Colon (tissue), 2 donors: ENCODE measurements around the gene NID1.
"Not testable (repeated sequence)": the region's sequence is repeated elsewhere in the genome, so short reads cannot be mapped to it uniquely, and the experiment has no call there.

Source experiments
- FAIRE-seq: peaks from 2 replicates; lab custom pipeline; 2012; peaks lifted over from hg19 to GRCh38; lab: Jason Lieb, UNC
- donor health status: control.
- donor health status: control.

NID1 gene

DNA sequence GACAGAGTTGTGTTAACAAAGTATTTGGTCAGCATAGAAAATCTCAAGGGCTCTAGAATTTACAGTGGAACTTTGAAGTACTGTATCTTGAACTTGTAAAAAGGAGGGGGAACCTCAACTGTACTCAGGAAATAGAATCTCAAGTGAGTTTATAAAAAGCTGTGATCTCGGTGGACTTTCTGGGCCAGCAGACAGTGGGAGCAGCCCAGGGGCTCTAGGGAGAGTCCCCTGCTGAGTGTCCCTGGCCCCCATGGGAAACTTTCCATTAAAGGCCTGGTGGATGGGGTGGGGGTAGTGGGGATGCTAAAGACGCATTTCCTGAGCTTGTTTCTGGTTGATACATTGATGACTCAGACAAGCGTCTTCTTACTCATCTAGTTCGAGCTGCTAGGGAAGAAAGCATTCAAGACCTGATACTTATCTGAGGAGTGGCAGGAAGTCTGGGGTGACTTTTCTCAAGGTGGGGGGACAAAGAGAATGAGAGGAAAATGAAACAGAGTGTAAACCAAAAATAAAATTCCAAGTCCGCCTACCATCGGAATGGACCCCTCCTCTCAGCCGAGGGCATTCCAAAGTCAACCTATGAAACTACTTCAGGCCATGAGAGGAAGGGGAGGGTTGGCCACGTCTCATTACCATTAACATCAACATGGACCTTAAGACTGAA is 65.5 kb downstream of the NID1 start:
- no peak for FAIRE-seq

DNA sequence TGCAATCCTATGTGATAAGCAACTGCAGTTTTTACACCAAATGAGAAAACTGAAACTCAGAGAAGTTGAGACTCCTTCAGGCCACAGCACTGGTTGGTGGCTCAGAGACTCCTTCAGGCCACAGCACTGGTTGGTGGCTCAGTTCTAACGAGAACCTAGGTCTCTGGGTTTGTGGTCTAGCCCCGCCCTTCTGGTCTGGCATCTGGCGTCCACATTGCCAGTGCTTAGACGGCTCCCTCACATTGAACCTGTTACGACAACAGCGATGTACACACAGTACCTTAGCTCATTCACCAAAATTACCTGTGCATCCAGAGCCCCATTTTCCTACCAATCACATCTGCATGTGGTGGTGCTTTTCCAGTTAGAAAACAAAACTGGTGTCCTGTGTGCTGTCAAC is 66.1 kb downstream of the NID1 start:
- FAIRE-seq = no peak

DNA sequence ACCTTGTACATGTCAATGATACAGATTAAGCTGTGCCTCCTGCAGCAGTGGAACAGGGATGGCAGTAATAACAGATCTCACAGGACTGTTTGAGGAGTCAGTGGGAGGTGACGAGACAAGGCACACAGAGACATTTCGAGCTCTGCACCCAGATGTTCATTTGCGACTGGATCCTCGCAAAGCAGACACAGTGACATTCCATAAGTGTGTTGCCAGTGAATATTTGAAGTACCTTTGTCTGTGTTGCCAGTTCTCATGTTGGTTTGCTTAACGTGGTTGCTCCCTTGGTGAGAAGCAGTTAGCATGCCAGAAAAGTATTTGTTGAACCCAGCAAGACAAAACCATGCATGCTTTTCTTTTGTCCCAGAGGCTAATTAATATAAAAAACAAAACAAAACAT is 67.0 kb downstream of the NID1 start:
- no peak for FAIRE-seq

DNA sequence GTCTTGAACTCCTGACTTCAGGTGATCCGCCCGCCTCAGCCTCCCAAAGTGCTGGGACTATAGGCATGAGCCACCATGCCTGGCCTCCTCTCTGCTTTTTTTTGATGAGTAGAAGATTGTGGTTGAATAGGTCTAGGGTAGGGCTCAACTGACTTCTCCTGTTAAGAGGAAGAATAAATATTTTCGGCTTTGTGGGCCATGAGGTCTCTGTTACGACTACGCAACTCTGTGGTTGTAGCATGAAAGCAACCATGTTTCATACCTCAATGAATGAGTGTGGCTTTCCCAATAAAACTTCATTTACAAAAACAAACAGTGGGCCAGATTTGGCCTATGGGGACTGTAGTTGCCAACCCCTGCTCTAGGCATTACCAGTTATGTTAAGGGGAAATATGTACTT is 67.8 kb downstream of the NID1 start:
- FAIRE-seq = no peak

DNA sequence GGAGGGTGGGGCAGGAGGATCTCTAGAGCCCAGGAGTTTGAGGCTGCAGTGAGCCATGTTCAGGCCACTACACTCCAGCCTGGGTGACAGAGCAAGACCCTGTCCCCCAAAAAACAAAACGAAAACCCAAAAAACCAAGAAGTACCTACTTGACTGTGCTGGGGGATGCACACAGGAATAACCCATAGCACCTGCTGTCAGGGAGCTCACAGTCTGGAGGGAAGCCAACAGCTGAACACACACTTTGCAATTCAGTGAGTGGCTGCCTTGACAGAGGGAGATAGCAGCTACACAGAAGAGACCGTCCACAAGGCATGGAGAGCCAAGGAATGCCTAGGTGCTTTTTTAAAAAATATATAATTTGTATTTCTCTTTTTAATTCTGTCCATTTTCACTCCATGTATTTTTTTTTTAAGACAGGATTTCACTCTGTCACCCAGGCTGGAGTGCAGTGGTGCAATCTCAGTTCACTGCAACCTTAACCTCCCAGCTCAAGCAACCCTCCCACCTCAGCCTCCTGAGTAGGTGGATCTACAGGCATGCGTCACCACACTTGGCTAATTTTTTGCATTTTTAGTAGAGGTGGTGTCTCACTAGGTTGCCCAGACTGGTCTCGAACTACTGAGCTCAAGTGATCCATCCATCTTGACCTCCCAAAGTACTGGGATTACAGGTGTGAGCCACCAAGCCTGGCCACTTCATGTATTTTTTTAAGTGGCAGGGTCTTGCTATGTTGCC is 68.7 kb downstream of the NID1 start:
- FAIRE-seq = no peak

DNA sequence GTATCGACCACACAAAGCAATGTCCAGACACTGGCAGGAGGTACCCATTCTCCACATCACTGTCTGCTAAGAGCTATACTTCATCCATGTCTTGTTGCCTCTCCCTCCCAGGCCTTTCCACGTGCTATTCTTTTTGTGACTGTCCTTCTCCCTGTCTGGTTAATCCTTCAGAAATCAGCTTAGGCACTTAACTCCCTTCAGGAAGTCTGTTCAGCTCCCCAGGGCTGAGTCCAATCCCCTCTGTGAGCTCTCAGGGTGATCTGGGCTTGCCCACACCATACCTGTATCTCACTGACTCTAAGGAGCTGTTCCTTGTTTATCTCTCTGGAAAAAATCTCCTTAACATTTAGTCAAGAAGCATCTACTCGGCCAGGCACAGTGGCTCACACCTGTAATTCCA is 69.4 kb downstream of the NID1 start:
- no peak for FAIRE-seq

DNA sequence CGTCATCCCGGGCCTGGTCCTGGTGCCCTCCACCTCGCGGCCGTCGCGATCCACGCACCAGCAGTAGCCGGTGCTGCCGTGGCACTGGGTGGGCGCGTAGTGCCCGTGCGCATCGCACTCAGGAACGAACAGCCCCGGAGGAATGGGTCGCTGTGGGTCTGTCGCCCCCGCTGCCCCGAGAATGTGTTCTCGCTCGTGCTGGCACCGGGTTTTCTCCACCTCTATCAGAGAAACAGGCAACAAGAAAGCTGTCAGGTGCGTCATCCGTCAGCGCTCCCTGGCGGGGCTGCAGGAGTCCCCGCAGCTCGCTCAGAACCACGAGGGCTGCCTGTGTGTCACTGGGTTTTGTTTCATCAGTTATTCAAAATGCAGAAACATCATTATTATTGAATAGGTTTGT is 71.2 kb downstream of the NID1 start:
- FAIRE-seq = no peak

DNA sequence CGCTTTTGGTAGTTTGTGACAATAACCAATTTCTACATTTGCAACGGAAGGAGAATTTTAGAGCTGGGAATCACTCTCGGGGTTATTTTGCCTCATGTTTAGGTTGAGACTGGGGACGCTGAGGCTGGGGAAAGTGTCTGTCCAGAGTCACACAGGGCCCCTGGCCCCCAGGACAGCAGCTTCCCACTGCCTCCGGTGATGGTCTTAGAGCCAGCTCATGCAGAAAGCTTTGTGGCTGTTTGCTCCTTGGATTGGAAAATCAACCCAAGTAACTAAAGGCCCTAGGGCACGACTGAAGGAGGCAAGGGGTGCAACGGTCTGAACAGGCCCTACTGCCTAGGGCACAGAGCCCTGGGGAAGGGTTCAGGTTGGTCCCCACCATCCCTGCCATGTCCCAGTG is 72.0 kb downstream of the NID1 start:
- FAIRE-seq = no peak

DNA sequence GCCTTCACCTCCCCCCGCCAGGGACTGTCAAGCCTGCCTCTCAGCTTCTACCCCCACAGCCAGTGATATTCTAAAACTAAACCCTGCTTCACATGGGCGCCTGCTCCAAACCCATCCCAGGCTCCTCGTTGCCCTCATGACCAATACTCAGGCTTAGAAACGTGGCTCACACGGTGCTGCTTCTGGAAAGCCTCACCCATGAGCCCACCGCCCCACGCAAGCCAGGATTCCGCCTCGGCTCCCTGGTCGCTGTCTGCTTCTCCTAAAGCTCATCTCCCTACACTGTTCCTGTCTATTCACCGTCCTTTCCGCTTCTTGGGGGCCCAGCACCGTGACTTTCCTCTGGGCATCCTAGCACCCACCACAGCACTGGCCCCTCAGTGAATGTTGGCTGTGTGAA is 72.5 kb downstream of the NID1 start:
- FAIRE-seq = no peak

DNA sequence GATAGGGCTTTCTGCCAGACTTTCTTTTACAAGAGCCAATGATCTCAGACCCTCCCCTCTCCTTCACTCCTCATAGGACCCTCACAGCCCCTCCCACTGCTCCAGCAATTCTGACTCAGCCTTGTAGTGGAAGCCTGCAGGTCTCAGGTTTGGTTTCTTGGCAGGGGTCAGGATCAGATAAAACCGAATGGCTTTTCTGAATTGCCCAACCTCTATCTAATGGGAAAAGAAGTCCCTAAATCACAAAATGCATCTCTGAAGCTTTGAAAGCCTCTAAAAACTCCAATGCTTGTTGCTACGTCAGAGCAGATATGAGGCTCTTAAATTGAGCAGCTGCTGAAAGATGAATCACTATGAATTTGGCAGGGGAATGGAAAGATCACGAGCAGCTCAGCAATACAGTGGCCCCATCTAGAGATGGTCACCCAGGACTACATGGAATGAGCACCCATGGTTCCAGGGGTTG is 74.5 kb downstream of the NID1 start:
- FAIRE-seq = no peak

DNA sequence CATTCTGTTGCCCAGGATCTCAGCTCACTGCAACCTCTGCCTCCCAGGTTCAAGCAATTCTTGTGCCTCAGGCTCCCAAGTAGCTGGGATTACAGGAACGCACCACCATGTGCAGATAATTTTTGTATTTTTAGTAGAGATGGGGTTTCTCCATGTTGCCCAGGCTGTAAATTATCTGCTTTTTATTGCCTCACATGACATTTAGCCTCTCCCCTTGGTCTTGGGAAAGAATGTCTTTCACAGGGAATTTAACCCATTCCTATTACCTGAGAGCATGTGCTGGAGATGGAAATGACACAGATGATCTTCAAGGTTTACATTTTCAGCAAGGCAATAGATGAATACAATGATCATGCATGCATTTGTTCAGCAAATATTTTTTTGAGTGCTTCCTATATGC is 75.8 kb downstream of the NID1 start:
- FAIRE-seq = no peak

DNA sequence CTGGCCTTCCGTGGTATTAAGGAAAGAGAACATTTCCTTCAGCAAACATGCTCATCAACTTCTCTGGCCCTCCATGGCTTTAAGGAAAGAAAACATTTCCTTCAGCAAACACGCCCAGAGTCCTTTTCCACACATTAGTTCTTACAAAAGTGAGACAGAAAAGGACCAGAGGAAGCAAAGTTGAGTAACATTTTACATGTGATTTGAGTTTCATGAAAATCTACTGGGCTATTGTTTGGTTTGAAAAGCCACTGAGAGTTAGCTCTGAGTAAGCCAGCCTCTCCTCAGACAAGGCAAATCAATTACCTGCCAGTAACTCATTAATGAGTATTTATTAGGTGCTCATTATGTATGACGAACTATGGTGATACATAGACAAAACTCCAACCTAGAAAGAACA is 78.0 kb downstream of the NID1 start:
- FAIRE-seq = no peak

DNA sequence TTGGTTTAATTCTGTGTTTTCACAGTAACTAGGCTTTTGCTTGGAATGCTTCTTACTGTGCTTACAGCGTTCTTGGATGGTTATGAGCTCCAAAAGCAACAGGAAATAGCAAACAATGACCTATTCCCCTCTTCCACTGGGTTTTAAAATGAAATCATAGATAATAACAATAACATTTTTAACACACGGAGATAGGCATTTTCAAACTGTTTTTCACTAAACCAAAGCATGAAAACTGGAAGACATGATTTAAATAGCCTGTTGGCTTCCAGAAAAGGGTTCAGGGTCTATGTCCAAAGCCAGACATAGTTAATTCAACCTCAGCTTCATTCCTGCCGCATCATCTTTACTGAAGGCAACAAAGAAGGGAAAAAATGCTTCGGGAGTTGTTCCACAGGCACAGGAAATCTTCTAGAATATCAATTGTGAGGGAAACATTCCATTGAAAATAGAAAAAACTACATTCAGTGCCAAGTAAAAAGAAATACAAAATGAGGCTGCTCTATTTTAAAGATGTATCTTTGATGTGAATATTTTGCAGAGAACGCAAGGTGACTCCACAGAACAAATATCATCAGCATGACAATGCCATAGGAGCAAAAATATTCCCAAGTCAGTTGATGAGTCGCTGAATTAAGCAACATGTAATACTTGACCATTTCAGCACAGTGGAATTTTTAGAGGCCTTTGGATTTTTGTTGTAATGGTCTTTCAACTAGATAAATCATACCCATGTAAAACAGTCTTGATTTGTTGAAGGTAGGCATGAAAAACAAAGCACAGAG is 80.7 kb downstream of the NID1 start:
- FAIRE-seq = no peak

DNA sequence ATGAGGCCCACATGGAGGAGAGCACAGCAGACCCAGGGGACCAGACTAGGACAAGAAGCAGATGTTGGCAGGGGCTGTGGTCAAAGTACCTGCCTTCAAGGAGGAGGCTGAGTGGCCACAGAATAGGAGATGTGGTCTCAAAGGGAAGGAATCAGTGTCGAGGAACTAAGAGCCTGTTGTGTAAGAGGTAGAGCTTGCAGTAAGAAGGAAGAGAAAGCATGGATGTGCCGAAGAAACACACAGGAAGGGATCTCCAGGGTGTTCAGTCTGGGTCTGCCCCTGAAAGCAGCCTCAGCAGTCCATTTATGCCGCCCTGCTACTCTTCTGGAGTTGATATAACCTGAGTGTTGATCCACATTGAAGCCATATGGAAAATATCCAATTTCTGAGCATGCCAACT is 83.9 kb downstream of the NID1 start:
- FAIRE-seq = no peak

DNA sequence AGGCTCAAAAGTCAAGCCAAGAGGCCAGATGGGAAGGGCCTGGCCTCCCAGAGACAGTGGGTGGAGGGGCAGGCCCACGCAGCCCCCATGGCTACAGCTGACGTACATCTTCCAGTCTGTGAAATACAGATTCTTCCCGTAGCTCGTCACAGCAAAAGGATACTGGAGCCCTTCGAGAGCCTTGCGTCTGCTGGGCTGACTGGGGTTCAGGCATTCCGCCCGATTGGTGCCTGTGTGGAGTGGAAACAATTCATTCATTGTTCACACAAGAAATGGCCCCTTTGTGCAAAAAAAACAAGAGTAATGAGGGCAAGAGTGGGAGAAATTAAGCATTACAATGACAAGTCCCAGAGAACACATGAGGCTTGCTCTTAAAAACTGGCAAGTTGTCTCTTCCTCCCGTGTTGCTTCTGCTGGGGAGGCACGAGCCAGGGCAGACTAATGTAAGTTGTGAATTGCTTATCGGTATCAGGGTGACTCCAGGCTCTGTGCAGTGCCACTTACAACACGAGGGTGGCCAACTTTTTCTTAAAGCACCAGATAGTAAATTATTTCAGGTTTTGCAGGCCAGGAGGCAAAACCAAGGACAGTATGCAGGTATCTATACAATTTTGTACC is 85.1 kb downstream of the NID1 start:
- no peak for FAIRE-seq

DNA sequence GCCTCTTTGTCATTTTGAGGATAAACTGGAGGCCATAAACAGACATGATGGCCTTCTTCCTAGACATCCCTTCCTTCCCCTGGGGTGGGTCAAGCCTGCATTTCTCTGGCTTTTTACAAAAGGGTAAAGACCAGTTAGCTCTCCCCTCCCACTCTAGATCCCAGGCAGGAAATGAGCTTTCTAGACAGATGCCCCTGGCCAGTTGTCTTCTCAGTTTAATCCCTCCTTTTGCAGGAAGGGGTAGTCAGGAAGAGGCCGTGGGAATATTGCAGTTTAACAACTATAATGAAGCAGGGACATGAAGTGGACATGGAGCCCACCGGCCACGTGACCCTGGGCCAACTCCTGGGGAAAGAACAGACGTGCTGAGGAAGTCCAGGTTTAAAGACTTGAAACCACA is 85.7 kb downstream of the NID1 start:
- no peak for FAIRE-seq

DNA sequence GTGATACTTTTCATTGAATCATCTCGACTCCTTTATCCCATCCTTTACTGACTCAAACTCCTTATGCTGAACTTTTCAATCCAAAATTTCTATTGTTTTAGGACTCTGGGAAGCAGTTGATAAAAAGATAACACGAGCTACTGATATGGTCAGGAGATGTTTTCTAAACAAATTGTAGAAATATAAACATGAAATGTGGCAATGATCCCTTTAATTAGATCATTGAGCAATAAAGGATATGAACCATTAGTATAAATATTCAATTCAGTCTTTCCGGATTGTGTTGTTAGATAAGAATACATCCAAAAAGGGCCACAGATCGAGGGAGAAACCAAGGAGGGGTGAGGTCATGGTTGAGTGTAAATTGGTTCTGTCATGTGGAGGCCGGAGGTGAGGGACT is 88.4 kb downstream of the NID1 start:
- FAIRE-seq = no peak

DNA sequence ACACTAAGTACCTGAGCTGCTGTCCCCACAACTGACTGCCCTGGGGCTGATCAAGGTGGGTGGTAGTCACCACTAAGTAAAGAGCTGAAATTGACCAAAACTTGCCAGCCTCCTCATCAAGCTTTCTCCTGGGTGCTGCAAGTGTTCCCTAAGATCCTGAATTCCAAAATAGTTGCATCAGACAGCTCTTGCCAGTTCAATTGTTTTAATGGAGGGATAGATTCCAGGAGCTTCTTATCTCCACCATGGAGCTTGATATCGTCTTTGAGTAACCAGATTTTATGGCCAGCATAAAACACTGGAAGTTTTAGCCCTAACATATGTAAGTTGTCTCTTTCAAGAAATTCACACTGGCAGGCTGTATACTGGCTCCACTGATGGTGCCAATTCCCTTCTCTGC is 90.3 kb downstream of the NID1 start:
- no peak for FAIRE-seq

DNA sequence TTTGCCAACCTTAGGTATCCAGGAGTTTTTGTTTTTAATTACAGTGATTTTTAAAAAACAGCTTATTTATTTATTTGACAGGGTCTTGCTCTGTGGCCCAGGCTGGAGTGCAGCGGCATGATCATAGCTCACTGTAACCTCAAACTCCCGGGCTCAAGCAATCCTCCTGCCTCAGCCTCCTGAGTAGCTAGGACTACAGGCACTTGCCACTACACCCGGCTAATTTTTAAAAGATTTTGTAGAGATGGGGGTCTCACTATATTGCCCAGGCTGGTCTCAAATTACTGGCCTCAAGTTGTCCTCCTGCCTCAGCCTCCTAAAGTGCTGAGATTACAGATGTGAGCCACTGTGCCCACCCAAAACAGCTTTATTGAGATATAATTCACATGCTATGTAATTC is 92.2 kb downstream of the NID1 start:
- not testable (repeated sequence) for FAIRE-seq

DNA sequence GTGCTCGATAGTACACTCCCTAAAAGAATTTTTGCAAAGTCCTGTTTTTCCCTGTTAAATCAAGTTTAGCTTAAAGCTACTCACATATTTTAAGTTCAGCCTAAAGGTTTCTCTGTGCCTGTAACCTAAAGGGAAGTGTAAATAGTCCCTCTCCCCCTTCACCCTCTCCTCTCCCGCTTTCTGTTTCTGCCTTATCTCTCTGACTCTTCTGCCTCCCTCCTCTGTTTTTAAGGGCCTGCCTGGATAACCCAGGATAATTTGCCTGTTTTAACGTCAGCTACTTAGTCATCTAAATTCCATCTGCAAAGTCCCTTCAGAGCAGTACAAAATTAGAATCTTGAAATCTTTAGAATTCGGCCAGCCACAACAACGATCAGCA is 92.6 kb downstream of the NID1 start:
- no peak for FAIRE-seq

DNA sequence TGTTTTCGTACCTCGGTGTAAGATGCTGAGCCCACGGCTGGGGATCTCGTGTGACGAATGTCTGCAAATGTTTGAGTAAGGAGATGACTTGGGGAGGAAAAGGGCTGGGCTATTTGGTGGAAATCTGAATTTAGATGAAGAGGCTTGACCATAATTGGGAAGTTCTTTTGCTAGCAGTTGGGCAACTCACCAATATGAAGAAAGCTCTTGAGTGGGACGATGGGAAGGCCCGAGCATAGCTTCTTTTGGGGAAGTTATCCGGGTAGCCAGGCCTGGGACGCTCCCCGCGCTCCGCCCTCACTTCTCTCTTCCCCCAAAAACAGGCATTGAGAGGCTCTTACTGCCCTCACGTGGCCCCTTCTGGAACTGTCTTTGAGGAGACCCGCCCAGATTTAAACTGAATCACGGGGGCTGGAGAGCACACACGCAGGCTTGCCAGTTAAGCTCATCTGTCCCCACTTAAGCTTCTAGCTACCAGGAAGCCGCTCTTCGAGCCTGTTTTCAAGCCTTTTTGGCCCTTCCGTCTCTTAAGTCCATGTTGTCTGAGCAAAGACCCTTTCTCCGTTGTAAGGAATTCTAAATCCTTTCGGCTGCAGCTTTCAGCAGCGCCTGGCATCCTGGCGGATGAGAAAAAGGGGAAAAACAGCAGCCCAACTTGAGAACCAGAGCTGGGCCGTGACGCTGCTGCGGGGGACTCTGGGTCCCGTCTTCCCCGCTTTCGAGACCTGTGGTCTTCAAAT is 93.1 kb downstream of the NID1 start:
- no peak for FAIRE-seq

DNA sequence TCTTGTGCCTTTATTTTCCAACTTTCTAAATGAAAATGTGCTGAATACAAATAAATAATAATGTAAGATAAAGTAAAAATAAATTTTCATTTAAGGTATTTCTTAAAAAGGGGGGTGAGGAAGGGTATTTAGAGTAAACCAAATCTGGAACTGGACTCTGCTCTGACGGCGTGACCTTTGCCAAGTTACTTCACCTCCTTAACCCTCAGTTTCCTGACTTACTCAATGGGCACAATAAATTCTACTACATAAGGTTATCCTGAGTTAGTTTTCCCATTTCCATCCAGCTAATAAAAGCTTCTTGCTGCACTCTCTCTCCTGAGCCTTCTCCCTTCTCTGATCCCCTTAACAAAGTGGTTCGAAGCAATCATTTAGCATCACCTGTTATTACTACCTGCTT is 93.9 kb downstream of the NID1 start:
- FAIRE-seq = no peak
